UCSD-AML1 (cell line): ENCODE data around the gene ABHD16B.
"Not testable (repeated sequence)": the region's sequence is repeated elsewhere in the genome, so short reads cannot be mapped to it uniquely, and the experiment has no call there.

Source experiments
- DNase-seq: peaks from one replicate; lab custom pipeline; 2025; ENCODE audit not compliant: unreplicated experiment; lab: John Stamatoyannopoulos, UW

Gene ABHD16B

DNA sequence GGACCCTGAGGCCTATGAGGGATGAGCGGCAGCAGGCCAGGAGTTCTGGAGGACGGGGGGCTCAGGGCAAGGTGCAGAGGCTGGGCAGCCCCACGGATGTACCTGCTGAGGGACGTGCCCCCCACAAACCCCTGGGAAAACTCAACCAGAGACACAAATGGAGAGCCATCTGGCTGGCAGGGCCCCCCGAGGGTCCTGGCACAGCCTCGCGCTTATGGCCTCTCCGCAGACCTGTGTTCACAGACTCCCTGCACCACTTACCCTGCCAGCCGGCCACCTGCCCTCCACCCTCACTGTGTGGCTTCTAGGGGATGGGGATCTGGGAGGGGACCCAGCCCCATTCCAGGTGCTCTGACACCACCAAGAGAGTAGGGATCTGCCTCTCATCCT is 26.8 kb upstream of the ABHD16B start:
- DNase-seq: no peak

DNA sequence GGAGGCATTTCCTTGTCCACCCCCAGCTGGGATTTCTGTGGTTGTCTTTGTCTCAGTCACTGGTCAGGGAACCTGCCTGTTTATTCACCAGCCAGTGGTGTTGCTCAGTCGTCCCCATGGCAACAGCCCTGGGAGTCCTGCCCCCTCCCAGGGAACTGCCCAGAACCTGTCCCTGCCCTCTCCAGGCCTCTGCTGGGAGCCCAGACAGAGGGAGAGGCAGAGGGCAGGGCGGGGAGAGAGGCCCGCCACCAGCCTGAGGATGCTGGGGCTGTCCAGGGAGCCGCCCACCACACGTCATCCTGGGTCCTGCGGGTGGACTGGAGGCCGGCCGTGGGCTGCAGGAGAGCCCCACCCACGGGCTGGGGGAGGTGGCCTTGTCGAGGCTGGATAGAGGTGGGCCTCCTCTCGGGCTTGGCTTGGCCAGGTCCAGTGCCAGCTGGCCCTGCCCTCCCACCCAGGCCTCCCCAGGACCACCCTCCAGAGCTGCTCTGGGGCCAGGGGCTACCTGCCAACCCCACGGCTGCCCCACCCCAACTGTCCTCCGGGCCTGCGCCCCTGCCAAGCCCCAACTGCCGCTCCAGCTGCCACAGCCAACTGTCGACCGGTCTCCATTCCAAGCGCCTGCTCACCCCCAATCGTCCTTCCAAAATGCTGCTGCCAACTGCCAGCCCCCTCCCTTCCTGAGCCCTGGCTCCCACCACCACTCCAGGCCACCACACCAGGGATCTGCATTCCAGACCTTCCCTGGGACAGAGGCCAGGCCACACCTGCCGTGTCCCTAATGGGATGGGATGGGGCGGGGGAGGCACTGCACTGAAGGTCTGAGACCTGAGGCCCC is 26.1 kb upstream of the ABHD16B start:
- DNase-seq: peak; percentile 59

DNA sequence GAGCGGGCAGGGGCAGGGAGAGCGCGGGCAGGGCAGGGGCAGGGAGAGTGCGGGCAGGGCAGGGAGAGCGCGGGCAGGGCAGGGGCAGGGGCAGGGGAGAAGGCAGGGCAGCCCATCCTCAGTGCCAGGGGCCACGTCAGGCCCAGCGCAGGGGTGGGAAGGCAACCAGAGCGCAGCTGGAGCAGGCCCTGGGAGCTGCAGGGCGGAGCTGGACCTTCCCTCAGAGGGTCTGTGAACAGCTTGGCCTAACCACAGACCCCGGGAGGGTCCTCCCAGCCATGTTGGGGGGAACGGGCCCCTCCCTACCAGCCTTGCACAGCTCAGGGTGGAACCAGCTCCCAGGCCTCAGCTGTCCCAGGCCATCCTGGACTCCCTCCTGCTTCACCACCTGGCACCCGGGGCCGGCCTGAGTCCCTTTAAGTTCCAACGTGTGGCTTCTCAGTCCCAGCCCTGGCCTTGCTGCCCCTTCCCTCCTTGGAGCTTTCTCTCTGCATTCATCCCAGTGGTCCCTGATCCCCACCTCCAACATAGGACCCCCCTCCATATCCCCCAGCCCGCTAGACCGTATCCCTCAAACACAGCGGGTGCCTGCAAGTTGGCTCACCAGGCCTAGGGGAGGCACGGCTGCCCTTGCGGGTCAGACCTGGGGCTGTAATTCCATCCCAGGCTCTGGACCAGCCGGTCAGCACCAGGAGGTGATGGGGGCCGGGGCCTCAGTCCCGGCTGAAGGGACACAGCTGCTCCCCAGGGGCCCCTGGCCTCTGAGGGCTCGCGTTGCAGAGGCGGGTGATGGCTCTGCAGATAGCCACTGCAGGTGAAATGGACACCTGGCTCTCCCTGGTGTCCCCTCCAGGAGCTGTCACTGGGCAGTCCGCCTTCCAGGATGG is 24.6 kb upstream of the ABHD16B start:
- DNase-seq: no peak

DNA sequence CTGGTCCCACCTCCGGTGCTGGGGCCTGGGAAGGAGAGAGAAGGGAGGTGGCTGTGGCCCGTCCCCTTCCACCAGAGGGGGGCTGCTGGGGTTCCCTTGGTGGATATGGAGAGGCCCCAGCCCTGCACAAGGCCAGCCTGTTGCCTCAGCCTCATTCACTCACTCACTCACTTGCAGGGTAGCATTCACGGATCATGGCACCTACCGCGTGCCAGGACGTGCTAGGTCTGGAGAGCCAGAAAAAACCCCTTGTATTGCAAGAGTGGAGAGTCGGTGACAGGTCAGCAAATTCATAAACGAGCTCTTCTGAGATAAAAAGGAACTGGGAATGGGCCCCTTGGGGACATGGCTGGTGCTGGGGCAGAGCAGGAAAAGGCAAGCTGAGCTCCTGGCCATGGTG is 23.8 kb upstream of the ABHD16B start:
- DNase-seq: no peak

DNA sequence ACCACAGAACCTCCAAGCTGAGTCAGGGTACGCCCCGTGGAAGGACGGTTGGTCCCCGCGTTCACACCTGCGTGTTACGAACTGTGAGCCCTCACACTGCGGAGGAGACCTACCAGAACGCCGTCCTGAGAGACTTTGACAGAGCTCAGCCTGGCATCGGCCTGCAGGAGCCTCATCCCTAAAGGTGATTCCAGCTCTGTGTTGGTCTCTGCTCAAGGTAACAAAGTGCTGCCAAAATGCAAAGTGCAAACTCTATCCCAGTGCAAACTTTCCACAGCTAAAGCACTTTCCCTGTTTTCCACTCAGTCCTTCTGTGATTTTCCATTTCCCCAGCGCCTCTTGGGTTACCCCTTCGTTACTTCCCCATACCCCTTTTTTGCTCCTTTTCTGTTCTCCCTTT is 21.7 kb upstream of the ABHD16B start:
- no peak for DNase-seq

DNA sequence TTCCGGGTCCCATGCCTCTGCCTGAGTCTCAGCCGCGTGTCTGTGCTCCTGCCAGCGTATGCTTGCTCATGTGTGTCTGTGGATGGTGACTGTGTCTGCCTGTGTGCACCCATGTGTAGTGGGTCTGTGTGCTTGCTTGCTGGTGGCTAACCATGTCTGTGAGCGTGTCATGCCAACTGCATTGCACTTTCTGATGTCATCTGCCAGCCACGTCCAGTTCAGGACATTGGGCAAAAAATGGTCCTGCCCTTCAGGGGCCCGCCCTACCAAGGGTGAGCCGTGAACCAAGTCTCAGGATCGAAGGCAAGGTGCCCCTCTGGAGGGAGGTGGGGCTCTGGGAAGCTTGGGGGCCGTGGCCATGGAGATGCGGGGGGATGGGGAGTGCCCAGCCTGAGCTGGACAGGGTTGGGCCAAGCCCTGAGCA is 20.9 kb upstream of the ABHD16B start:
- DNase-seq: no peak

DNA sequence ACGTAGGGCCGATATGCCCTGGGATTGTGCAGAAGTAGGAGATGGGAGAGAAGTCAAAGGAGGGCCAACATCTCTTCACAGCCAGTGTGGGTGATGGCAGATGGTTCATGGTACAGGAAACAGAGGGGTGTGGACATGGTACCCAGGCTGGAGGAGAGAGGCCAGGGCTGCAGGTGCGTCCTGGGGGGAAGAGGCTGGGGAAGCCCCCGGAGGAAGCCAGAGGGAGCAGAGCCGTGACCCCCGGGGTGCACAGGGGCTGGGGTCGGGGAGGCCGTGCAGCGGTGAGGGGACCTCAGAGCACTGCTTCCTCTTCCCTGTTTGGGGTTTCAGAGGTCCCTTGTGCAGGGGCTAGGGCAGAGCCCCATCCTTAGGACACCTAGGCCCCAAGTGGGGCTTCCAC is 19.0 kb upstream of the ABHD16B start:
- no peak for DNase-seq

DNA sequence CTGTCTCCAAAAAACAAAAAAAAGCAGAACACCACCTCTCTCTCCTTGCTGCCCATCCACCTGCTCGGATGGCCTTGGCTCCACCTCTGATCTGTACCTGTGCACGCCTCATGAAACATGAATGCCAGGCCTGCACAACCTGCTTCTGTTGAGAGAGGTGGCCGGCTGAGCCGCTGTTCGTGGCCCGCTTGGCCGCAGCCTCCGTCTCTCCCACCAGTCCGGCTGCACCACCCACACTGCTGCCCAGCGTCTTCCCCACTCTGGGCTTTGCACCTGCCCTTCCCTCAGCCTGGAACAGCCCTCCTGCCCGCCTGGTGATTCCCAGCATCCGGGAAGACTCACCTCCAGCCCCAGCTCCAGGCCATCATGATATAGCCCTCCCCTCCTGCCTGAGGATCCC is 18.1 kb upstream of the ABHD16B start:
- no peak for DNase-seq

DNA sequence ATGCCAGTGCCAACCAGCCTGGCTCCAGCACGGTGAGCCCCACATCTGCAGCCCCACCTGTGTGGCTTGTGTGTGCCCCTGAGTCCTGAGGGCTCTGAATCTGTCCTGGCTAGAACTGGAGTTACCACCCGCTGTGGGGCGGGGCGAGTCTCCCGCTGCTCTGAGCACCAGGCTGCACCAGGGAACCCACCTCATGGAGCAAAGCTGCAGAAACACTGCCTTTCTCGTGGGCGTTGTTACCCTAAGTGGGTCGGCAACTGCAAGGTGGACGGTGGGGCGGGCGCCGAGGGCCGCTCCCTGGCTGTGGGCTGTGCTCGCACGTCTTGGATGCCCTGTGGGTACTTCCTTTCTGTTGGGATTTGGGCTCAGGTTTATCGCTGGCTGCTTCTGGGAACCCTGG is 17.5 kb upstream of the ABHD16B start:
- no peak for DNase-seq

DNA sequence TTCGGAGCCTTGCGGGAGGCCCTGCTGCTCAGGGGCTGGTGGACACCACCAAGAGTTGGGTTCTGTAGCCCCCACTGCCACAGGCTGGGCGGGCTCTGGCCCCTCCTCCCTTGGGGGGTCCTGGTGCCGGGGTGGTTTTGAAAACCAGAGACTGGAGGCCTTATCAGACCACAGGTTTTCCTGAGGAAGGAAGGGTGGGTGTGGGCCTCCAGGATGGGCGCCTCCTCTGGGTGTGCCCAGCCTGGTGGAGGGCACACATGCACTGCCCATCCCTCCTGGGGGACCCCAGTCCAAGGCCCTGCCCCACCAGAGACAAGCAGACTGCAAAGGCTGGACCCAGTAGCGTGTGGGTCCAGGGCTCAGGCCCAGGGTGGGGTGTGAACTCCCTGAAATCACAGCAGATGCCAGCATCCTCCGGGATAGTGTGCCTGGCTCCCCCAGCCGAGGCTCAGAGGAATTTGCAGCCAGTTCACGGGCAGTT is 16.7 kb upstream of the ABHD16B start:
- peak; percentile 63 for DNase-seq

DNA sequence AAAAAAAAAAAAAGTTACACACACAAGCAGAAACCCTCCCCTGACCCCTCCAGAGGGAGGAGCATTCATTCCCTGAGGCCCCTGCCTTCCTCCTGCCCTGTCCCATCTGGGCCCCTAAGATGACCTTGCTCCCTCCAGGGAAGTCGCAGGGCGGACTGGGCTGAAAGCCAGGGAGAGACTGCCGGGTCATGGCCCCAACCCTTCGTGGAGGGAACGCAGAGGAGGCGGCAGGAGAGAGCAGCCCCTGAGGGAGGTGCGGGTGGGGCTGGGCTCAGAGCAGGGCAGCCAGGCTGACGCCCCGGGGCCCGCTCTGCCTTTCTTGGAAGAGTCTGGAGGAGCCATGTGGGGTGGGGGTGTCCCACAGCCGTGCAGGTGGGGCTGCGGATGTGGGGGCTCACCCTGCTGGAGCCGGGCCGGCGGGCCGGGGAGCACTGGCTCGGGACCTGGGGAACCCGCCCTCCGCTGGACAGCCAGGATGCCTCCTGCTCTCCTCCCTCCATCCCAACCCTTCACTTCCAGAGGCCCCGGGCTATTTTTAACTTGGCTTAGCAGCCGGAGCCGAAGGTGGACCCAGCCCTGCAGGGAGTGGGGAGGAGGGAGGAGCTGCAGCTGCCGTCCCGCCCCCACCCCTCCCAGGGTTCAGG is 15.0 kb upstream of the ABHD16B start:
- peak; percentile 74 for DNase-seq

DNA sequence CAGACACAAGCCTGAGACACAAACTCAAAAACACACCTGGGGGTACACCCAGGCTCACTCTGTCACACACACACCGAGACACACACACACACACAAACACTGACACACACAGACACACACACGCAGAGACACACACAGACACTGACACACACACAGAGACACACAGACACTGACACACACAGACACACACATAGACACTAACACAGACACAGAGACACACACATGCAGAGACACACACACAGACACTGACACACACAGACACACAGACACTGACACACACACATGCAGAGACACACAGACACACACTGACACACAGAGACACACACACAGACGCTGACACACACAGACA is 14.4 kb upstream of the ABHD16B start:
- no peak for DNase-seq

DNA sequence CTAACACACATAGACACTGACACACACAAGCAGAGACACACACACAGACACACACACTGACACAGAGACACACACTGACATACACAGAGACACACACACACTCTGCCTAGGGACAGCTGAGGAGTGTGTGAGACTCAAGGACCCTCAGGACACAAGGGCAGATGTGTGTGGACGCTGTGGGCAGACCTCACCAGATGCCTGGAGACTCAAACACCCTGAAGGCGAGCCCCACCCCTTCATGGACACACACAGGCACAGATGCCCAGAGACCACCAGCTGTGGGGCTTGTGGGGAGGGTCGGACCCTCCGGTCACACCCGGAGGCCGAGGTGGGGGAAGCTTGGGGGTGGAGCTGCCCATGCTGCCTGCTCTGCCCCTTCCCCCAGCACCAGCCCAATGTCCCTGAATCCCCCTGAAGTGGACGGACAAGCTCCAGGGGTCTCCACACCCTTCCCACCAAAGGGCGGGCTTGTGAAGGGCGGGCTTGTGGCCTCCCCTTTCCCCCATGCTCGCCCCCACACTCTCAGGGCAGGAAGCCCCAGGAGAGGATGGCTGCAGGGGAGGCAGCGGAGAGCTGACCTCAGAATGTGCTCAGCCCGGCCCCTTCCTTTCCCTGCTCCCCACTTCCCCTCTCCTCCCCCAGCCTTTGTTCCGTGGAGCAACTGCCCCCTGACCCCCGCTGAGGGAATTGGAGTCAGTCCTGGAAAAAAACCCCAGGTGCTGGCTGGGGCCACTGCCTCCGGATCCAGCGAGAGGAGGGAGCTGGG is 13.9 kb upstream of the ABHD16B start:
- peak; percentile 82 for DNase-seq

DNA sequence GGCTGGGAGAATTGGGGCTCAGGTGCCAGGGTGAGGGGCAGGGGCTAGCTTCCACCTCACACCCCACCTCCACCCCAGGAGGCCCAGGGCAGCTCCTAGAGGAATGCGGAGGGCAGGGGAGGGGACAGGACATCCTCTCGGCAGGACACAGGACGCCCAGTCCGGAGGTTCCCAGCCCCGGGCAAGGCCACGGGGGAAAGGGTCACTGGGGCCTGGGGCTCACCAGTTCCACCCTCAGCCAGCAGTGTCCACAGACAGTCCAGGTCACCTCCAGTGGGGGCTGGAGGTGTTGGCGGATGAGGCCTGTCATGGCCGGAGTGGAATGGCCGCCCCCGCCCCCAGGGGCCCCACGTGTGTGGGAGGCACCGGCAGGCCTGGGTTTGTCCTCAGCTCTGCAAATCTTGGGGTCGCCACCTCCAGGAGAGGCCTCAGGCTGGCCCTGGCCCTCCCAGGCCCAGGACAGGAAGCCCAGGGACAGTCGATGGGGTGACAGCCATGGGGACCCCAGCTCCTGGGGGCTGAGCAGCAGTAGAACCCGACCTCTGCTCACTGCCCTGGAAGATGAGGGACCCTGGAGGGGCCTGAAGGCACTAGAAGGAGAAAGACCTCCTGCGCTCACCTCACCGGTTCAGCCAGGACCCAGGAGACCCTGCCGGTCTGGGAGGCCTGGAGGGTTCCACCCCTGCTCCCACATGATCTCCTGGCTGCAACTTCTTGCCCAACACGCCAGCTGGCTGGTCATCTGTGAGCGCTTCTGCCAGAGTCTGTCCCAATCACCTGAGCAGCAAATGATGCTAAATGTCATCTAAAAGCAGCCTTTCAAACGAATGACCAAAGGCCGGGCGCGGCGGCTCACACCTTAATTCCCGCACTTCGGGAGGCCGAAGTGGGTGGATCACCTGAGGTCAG is 13.0 kb upstream of the ABHD16B start:
- peak; percentile 59 for DNase-seq

DNA sequence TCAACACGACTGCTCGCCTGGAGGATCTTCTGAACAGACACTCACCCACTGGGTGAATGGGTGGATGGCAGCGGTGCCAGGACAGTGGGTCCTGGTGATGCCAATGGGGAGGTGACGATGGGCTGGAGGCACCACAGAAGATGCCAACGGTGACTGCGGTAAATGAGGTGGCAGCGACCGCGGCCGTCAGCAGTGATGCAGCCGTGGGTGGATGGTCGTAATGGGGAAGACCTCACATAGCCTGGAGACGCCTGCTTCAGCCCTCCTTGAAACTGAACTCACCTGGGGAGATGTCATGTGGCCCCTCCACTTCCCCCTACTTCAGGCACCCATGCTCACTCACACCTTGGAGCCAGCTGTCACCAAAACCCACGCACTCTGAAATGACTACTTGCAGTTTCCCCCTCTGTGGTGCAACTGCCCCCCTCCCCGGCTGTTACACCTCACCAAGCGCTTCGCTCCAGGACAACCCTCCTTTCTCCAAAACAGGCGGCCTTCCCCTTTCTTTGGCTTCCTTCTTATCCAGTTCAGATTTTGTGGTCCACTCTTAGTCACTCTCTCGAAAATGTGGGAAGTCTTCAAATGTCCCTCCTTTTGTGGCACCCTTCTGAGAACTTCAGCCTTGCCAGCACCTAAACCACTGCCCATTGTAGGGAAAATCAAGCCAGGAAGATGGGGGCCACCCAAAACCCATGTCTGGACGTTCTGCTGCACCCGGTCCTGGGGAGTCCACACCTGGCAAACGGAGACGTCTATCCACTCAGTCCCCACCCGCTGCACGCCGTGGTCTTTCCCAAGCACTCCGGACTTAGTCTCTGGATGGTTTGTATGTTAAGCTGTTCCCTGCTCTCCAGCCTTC is 10.4 kb upstream of the ABHD16B start:
- no peak for DNase-seq

DNA sequence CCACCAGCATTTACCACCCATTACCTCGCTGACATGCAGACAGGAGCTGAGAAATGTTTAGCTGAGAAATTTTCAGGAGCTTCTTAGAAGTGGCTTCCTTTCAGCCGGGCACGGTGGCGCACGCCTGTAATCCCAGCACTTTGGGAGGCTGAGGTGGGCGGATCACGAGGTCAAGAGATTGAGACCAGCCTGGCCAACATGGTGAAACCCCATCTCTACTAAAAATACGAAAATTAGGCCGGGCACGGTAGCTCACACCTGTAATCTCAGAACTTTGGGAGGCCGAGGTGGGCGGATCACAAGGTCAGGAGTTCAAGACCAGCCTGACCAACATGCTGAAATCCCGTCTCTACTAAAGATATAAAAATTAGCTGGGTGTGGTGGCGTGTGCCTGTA is 9.8 kb upstream of the ABHD16B start:
- not testable (repeated sequence) for DNase-seq

DNA sequence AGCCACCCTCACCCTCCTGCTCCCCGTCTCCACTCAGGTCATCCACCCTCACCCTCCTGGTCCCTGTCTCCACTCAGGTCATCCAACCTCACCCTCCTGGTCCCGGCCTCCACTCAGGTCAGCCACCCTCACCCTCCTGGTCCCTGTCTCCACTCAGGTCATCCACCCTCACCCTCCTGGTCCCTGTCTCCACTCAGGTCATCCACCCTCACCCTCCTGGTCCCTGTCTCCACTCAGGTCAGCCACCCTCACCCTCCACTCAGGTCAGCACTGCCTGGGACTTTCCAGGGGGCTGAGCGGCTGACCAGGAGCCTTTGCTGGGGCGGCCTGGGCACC is 7.6 kb upstream of the ABHD16B start:
- not testable (repeated sequence) for DNase-seq

DNA sequence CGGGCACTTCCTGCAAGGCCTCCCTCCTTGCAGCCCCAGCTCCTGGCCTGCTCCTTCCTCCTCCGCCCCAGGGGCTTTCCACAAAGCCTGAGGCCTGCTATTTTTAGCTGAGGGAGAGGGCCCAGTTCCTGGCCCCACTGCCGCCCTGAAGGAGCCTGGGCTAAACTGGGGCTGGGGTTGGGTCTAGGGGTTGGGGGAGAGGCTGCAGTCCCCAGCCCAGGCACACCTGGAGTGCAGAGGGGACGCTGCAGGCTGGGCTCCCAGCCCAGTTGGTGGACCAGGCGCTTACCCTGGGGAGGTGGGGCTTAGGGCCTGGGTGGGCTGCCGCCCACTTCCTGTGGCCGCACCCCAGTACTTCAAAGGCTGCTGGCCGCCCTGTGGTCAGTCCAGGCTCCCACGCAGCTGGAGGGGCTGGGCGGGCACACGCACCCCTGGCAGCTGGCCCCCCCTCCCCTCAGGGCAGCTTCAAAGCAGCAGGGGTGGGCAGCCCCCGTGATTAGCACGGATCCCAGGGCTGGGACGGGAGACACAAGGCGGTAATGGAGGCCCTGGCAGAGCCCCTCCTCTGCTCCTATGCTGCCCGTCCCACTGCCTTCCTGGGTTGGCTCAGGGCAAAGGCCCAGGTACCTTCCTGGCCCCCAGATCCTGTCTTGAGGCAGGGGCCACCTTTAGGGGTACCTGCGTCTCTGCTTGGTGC is 7.1 kb upstream of the ABHD16B start:
- DNase-seq: peak; percentile 74
